VCaP (cell line): Measurements from ENCODE around the gene GRIN2A.

Source experiments
- H3K27ac ChIP-seq: fragments of 450-650 bp; 2 replicates; pipeline ENCODE4 v1.5.1; 2017
- CTCF ChIP-seq: fragments of 450-650 bp; conservative IDR thresholded peaks from 2 replicates; pipeline ENCODE4 v1.5.1; 2017; ENCODE audit warnings: mild to moderate bottlenecking, moderate library complexity

The GRIN2A gene

GRCh38 chr16:9847146-9847545 lies 335.1 kb downstream of the GRIN2A start:
- TF ChIP-seq CTCF = no peak
- no peak overlapping the region for H3K27ac ChIP-seq

GRCh38 chr16:9846362-9847099 lies 335.7 kb downstream of the GRIN2A start:
- no peak overlapping the region for H3K27ac ChIP-seq
- TF ChIP-seq CTCF = no peak

GRCh38 chr16:9845661-9846361 lies 336.4 kb downstream of the GRIN2A start:
- no peak overlapping the region for H3K27ac ChIP-seq
- TF ChIP-seq CTCF = no peak

GRCh38 chr16:9844361-9844760 lies 337.9 kb downstream of the GRIN2A start:
- no peak overlapping the region for H3K27ac ChIP-seq
- TF ChIP-seq CTCF = no peak

- no peak for TF ChIP-seq CTCF
- H3K27ac ChIP-seq = no peak overlapping the region
These were observed 338.7 kb downstream of the GRIN2A start for GRCh38 chr16:9843424-9844018.

GRCh38 chr16:9840761-9841665 lies 341.2 kb downstream of the GRIN2A start:
- no peak overlapping the region for H3K27ac ChIP-seq
- no peak for TF ChIP-seq CTCF
